H1 (cell line): Measurements from ENCODE around the gene MSH2. TPM values are rescaled to one million over a fixed set of nuclear protein-coding genes. Genes with fewer than 3 reads are reported as not detected.

ENCODE experiments used
- CTCF ChIA-PET: fragments of 300-600 bp; sonication (Branson Sonifier 250); formaldehyde crosslinking; loops from one replicate; lab custom pipeline; 2021; ENCODE audit not compliant: partially characterized antibody; lab: Charles Lee
- POLR2A ChIA-PET: fragments of 300-600 bp; sonication (Branson Sonifier 250); formaldehyde crosslinking; loops from one replicate; lab custom pipeline; 2021; ENCODE audit warnings: inconsistent platforms; ENCODE audit not compliant: partially characterized antibody; lab: Charles Lee
- DNase-seq, 2 experiments: peaks; one replicate each; pipeline versions ENCODE4 v3.0.0 to v3.0.0-alpha.2; 2010 to 2022; ENCODE audit warnings: low spot score in 2 of 2, low read depth in 1 of 2, mixed read lengths in 1 of 2
- FAIRE-seq: peaks from 2 replicates; lab custom pipeline; 2011; peaks lifted over from hg19 to GRCh38; lab: Jason Lieb, UNC
- H2AFZ ChIP-seq: 2 replicates; pipeline ENCODE4 v1.8.1; 2012; ENCODE audit warnings: low read length, inconsistent platforms
- H2AK5ac ChIP-seq: 2 replicates; pipeline ENCODE4 v1.6.1; 2013; ENCODE audit warnings: low read depth, low read length
- H2BK120ac ChIP-seq: replicated peaks from 2 replicates; pipeline ENCODE3; 2013; ENCODE audit warnings: low read depth, low read length, inconsistent platforms
- H2BK12ac ChIP-seq: 2 replicates; pipeline ENCODE4 v1.6.1; 2013; ENCODE audit warnings: low read depth, low read length
- H2BK15ac ChIP-seq: 2 replicates; pipeline ENCODE4 v1.6.1; 2013; ENCODE audit warnings: low read length
- H2BK20ac ChIP-seq: 2 replicates; pipeline ENCODE4 v1.6.1; 2013; ENCODE audit warnings: low read length
- H2BK5ac ChIP-seq: 2 replicates; pipeline ENCODE4 v1.6.1; 2013; ENCODE audit warnings: low read depth, low read length
- H3K14ac ChIP-seq: 2 replicates; pipeline ENCODE4 v1.6.1; 2013; ENCODE audit warnings: inconsistent platforms; ENCODE audit not compliant: insufficient read length
- H3K18ac ChIP-seq: 2 replicates; pipeline ENCODE4 v1.6.1; 2013; ENCODE audit warnings: low read length; ENCODE audit errors: extremely low read depth
- H3K23ac ChIP-seq: 2 replicates; pipeline ENCODE4 v1.6.1; 2013; ENCODE audit warnings: inconsistent platforms; ENCODE audit not compliant: insufficient read length
- H3K23me2 ChIP-seq: 2 replicates; pipeline ENCODE4 v1.6.1; 2013; ENCODE audit warnings: low read depth, low read length
- H3K27ac ChIP-seq: 2 replicates; pipeline ENCODE4 v1.6.1; 2011; ENCODE audit warnings: low read depth, low read length, inconsistent platforms
- H3K27me3 ChIP-seq, 4 experiments: replicated peaks in 1 of 4; 1 replicate in 1 of 4; 2 replicates in 3 of 4; pipeline versions ENCODE4 v1.6.1 to v1.8.1; 2011 to 2013; ENCODE audit warnings: low read length in 3 of 4, mild to moderate bottlenecking in 3 of 4, inconsistent platforms in 2 of 4, mixed read lengths in 2 of 4, moderate library complexity in 1 of 4; ENCODE audit not compliant: control insufficient read depth in 3 of 4, insufficient read depth in 3 of 4; ENCODE audit errors: extremely low read depth in 1 of 4
- H3K36me3 ChIP-seq, 4 experiments: 2 replicates each; pipeline versions ENCODE4 v1.6.1 to v1.8.1; 2011 to 2013; ENCODE audit warnings: mild to moderate bottlenecking in 4 of 4, low read length in 3 of 4, moderate library complexity in 2 of 4, control low read depth in 1 of 4, inconsistent platforms in 1 of 4; ENCODE audit not compliant: insufficient read depth in 4 of 4, control insufficient read depth in 2 of 4
- H3K4ac ChIP-seq: replicated peaks from 2 replicates; pipeline ENCODE3; 2013; ENCODE audit warnings: low read length, low read depth, mixed read lengths, inconsistent platforms; ENCODE audit not compliant: insufficient read length
- H3K4me1 ChIP-seq, 4 experiments: replicated peaks in 1 of 4; 1 replicate in 1 of 4; 2 replicates in 3 of 4; pipeline versions ENCODE4 v1.6.1 to v1.8.1; 2011 to 2013; ENCODE audit warnings: low read length in 3 of 4, inconsistent platforms in 2 of 4, mixed read lengths in 1 of 4; ENCODE audit not compliant: insufficient read depth in 4 of 4, control insufficient read depth in 3 of 4
- H3K4me2 ChIP-seq, 2 experiments: 2 replicates each; pipeline versions ENCODE4 v1.6.1 to v1.8.1; 2011 to 2013; ENCODE audit warnings: low read depth in 2 of 2, low read length in 2 of 2, control low read depth in 1 of 2, inconsistent platforms in 1 of 2, mild to moderate bottlenecking in 1 of 2; ENCODE audit not compliant: insufficient read depth in 1 of 2
- H3K4me3 ChIP-seq, 4 experiments: fragments of 200-600, 300-600 bp in 1 of 4; sonication (generic), shearing (Covaris generic), sonication (Bioruptor Twin) in 1 of 4; 2 replicates each; pipeline versions ENCODE4 v1.5.1 to v1.8.1; 2011 to 2016; ENCODE audit warnings: low read length in 4 of 4, low read depth in 3 of 4, control low read depth in 2 of 4, inconsistent platforms in 2 of 4, mild to moderate bottlenecking in 2 of 4, mixed read lengths in 1 of 4, moderate library complexity in 1 of 4; ENCODE audit not compliant: insufficient read depth in 2 of 4; ENCODE audit errors: extremely low read depth in 1 of 4
- H3K56ac ChIP-seq: replicated peaks from 2 replicates; pipeline ENCODE3; 2013; ENCODE audit warnings: low read depth, mild to moderate bottlenecking, mixed read lengths, low read length, inconsistent platforms; ENCODE audit not compliant: insufficient read length
- H3K79me1 ChIP-seq: 2 replicates; pipeline ENCODE4 v1.6.1; 2013; ENCODE audit warnings: low read depth, low read length, control low read depth
- H3K79me2 ChIP-seq, 2 experiments: 2 replicates each; pipeline versions ENCODE4 v1.6.1 to v1.8.1; 2012 to 2013; ENCODE audit warnings: low read length in 2 of 2, mild to moderate bottlenecking in 2 of 2, inconsistent platforms in 1 of 2; ENCODE audit not compliant: insufficient read depth in 2 of 2, control insufficient read depth in 1 of 2
- H3K9ac ChIP-seq, 4 experiments: replicated peaks in 1 of 4; 1 replicate in 1 of 4; 2 replicates in 3 of 4; pipeline versions ENCODE4 v1.6.1 to v1.8.1; 2011 to 2013; ENCODE audit warnings: low read depth in 3 of 4, low read length in 3 of 4, control low read depth in 2 of 4, mild to moderate bottlenecking in 2 of 4, moderate library complexity in 2 of 4, inconsistent platforms in 1 of 4; ENCODE audit errors: extremely low read depth in 1 of 4
- H3K9me3 ChIP-seq, 2 experiments: 2 replicates each; pipeline versions ENCODE4 v1.6.1 to v1.8.1; 2012 to 2013; ENCODE audit warnings: mild to moderate bottlenecking in 2 of 2, moderate library complexity in 2 of 2, control low read depth in 1 of 2, inconsistent platforms in 1 of 2, low read depth in 1 of 2, low read length in 1 of 2, mixed read lengths in 1 of 2; ENCODE audit not compliant: insufficient read depth in 2 of 2
- H4K20me1 ChIP-seq, 2 experiments: replicated peaks in 1 of 2; 2 replicates each; pipeline versions ENCODE3 to v1.8.1; 2011 to 2013; ENCODE audit warnings: inconsistent platforms in 2 of 2, low read length in 2 of 2, mild to moderate bottlenecking in 1 of 2; ENCODE audit not compliant: insufficient read depth in 2 of 2, control insufficient read depth in 1 of 2
- H4K5ac ChIP-seq: 2 replicates; pipeline ENCODE4 v1.6.1; 2013; ENCODE audit warnings: low read length, low read depth, mixed read lengths, inconsistent platforms; ENCODE audit not compliant: insufficient read length
- H4K8ac ChIP-seq: 2 replicates; pipeline ENCODE4 v1.8.0; 2013; ENCODE audit warnings: mild to moderate bottlenecking, moderate library complexity, low read length, inconsistent platforms; ENCODE audit not compliant: insufficient read depth; ENCODE audit errors: extremely low read depth
- H4K91ac ChIP-seq: replicated peaks from 2 replicates; pipeline ENCODE3; 2013; ENCODE audit warnings: low read length, mixed read lengths, inconsistent platforms; ENCODE audit not compliant: insufficient read length
- CTBP2 ChIP-seq: IDR thresholded peaks from 2 replicates; pipeline ENCODE4 v1.7.0; 2011; ENCODE audit warnings: borderline replicate concordance, mild to moderate bottlenecking, moderate library complexity, mixed read lengths, low read length; ENCODE audit not compliant: insufficient read depth, insufficient read length
- GTF2F1 ChIP-seq: IDR thresholded peaks from 2 replicates; pipeline ENCODE4 v1.6.1; 2012; ENCODE audit warnings: low read depth, low read length, improper control_type of control experiment, borderline replicate concordance
- POLR2A ChIP-seq, 2 experiments: IDR thresholded peaks; 1 replicate in 1 of 2; 2 replicates in 1 of 2; pipeline ENCODE4 v1.6.1; 2011; ENCODE audit warnings: low read depth in 2 of 2, low read length in 2 of 2, mild to moderate bottlenecking in 2 of 2; ENCODE audit errors: control extremely low read depth in 1 of 2
- POLR2AphosphoS5 ChIP-seq: IDR thresholded peaks from 2 replicates; pipeline ENCODE4 v1.6.1; 2011; ENCODE audit warnings: low read depth, low read length
- SAP30 ChIP-seq: fragments of 300-600 bp; sonication (generic); IDR thresholded peaks from 2 replicates; pipeline ENCODE4 v1.7.1; 2012; ENCODE audit warnings: low read length, moderate library complexity, mild to moderate bottlenecking, inconsistent platforms; ENCODE audit not compliant: insufficient read depth, insufficient replicate concordance
- SIN3A ChIP-seq, 2 experiments: IDR thresholded peaks in 1 of 2; conservative IDR thresholded peaks in 1 of 2; 2 replicates each; pipeline ENCODE4 v1.6.1; 2011 to 2012; ENCODE audit warnings: low read length in 2 of 2, improper control_type of control experiment in 1 of 2, low read depth in 1 of 2, mild to moderate bottlenecking in 1 of 2
- YY1 ChIP-seq: IDR thresholded peaks from 2 replicates; pipeline ENCODE4 v1.6.1; 2011; ENCODE audit warnings: low read depth, mild to moderate bottlenecking, low read length
- polyA plus RNA-seq, 7 experiments: library from polyadenylated mRNA; depleted of rRNA in 3 of 7; stranded (reverse) in 5 of 7; unstranded in 2 of 7; fragments of >200 nt in 5 of 7; fragments of 200-250 nt in 2 of 7; gene quantifications; 1 replicate in 5 of 7; 2 replicates in 1 of 7; 4 replicates in 1 of 7; pipeline versions ENCODE4 v1.2.1 to v1.2.3, GENCODE V29; 2011 to 2013; ENCODE audit warnings: missing spikeins in 2 of 7, mixed read lengths in 2 of 7
- total RNA-seq: library from RNA; stranded (reverse); fragmentation: NEBNext Ultra II Directional; extraction: Animal tissue kit (Norgen Biotek cat#: 25700); gene quantifications from 2 replicates; pipeline ENCODE4 v1.2.1, GENCODE V29; 2021
- TF ChIP-seq, protein P1 (sequence below): IDR thresholded peaks from 2 replicates; pipeline ENCODE4 v1.6.1; 2012; ENCODE audit warnings: inconsistent platforms
- TF ChIP-seq, protein P2 (sequence below): IDR thresholded peaks from 2 replicates; pipeline ENCODE4 v1.6.1; 2012; ENCODE audit warnings: inconsistent platforms

The MSH2 gene
- total and polyA plus RNA-seq, 2 of the 8 experiments (the other 6 are each of a cell fraction or from before 2014, with no cell fraction given): 64.1 to 228 TPM

DNA sequence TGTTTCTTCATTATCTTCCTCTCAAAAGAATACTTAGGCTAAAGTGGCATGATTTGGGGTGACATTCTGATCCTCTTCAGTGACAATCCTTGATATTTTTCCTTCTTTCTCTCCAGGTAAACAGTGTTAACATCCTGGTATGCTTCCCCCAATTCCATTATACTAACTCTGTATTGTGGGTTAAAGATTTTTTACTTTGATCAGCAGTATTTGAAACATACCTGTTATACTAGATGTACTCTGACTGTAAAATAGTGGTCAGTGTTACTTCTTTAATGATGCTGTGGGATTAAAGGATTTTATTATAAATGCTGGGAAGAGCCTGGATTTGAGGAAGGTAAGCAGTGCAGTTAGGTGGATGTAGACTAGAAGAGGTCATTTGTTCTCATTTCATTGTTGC, 48.8 kb downstream of the MSH2 start:
- no peak overlapping the region for H2AK5ac ChIP-seq
- H3K36me3 ChIP-seq: peaks cover 6 to 40% (median 26%) of the 10 kb centered on the region in 4 experiments
- no peak overlapping the region for H2BK12ac ChIP-seq
- no peak overlapping the region for H3K9ac ChIP-seq
- peaks cover 1 to 7% of the 10 kb centered on the region in 2 experiments for H4K20me1 ChIP-seq
- H3K18ac ChIP-seq: no peak overlapping the region
- no peak overlapping the region for H4K5ac ChIP-seq
- no peak overlapping the region for H2BK20ac ChIP-seq
- no peak overlapping the region for H3K23ac ChIP-seq
- no peak overlapping the region for H3K4ac ChIP-seq
- H3K4me1 ChIP-seq: no peaks in the 10 kb centered on the region
- no peak for FAIRE-seq
- DNase-seq: no peak
- ChIA-PET CTCF (no interaction called here), POLR2A (interaction anchor here (1.2 kb wide), 1 partner anchor 17 kb away, joined by 4 read pairs; no protein-coding TSS in a partner anchor)
- H4K91ac ChIP-seq: no peak overlapping the region
- peaks cover 2% of the 10 kb centered on the region; the same call in 1 of the 2 replicates for H3K79me1 ChIP-seq
- H3K9me3 ChIP-seq: no peaks in the 10 kb centered on the region
- no peak overlapping the region for H3K14ac ChIP-seq
- H3K27ac ChIP-seq: no peak overlapping the region
- H3K23me2 ChIP-seq: no peaks in the 10 kb centered on the region
- H4K8ac ChIP-seq: no peak overlapping the region
- no peak overlapping the region for H2BK5ac ChIP-seq
- no peak overlapping the region for H3K4me3 ChIP-seq
- peaks cover 0 to 40% of the 10 kb centered on the region in 2 experiments; a peak in 2 of 4 replicates for H3K79me2 ChIP-seq
- H3K27me3 ChIP-seq: no peaks in the 10 kb centered on the region
- no peak overlapping the region for H2BK15ac ChIP-seq
- no peak for TF ChIP-seq YY1
- TF ChIP-seq, protein P1, sequence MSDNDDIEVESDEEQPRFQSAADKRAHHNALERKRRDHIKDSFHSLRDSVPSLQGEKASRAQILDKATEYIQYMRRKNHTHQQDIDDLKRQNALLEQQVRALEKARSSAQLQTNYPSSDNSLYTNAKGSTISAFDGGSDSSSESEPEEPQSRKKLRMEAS: no peak
- no peak for TF ChIP-seq CTBP2
- TF ChIP-seq SAP30: no peak
- TF ChIP-seq POLR2A (IDR thresholded peaks at IDR 0.05; ENCODE audit: control extremely low read depth in 1 of 2, low read depth in 2 of 2, low read length in 2 of 2): peak in 1 of 2 experiments; percentile 35; a peak in 1 of 3 replicates
- no peak for TF ChIP-seq GTF2F1
- TF ChIP-seq SIN3A (conservative IDR thresholded peaks at IDR 0.05 in 1 of 2, IDR thresholded peaks at IDR 0.05 in 1 of 2; ENCODE audit: low read depth in 1 of 2, low read length in 2 of 2): no peak
- TF ChIP-seq, protein P2, sequence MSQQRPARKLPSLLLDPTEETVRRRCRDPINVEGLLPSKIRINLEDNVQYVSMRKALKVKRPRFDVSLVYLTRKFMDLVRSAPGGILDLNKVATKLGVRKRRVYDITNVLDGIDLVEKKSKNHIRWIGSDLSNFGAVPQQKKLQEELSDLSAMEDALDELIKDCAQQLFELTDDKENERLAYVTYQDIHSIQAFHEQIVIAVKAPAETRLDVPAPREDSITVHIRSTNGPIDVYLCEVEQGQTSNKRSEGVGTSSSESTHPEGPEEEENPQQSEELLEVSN: no peak
- TF ChIP-seq POLR2AphosphoS5: no peak; the same call in 1 of the 2 replicates
- no peak overlapping the region for H3K56ac ChIP-seq
- H3K4me2 ChIP-seq: no peak overlapping the region
- no peak overlapping the region for H2AFZ ChIP-seq
- no peak overlapping the region for H2BK120ac ChIP-seq
